Measurements from ENCODE around the gene RTTN. TPM values are rescaled to one million over a fixed set of nuclear protein-coding genes. Genes with fewer than 3 reads are reported as not detected.

The RTTN gene
- polyA plus RNA-seq, 3 donors = 0.22 to 2.7 (median 0.25) TPM

DNA sequence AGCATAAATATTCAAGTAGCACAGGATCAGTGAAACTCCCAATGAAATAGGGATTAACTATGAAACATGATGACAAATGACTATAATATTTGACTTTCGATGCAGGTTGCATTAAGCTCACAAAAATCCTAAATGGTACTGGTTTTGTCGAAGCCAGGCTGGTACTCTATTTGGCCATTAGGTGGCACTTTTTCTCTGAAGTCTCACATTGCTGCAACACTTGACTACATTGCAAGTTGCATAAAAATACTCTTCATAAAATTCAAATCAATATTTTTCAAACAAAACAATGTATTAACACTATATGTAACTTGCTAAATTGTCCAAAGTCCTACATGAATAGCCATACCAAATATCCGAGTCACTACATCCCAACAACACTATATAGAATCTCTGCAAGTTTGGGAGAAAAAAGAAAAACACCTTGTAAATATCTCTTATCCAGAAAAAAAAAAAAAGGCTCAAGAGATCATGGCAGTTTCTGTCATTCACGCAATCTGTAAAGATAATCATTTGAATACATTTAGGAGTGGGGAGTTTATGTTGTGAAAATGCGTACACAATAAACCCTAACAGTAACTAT, 9.5 kb downstream of the RTTN start:
- no peaks in the 10 kb centered on the region for H3K4me1 ChIP-seq (ENCODE audit: control insufficient read depth in 1 of 2, insufficient read depth in 2 of 2, low read length in 2 of 2)
- Mint-ChIP-seq H3K27me3 (ENCODE audit: low read depth in 3 of 3) (peaks cover 0 to 1% (median 0%) of the 10 kb centered on the region in 3 donors), H3K36me3 (peaks cover 47 to 54% of the 10 kb centered on the region in 2 donors), H3K4me1 (no peaks in the 10 kb centered on the region), H3K9me3 (no peaks in the 10 kb centered on the region), H3K4me3 (no peak overlapping the region), H3K27ac (no peak overlapping the region)
- H2AFZ ChIP-seq (ENCODE audit: insufficient read depth, low read depth, low read length, poor library complexity, severe bottlenecking) = no peak overlapping the region
- TF ChIP-seq CTCF (IDR thresholded peaks at IDR 0.05) = peak; percentile 82
- no peak overlapping the region for H3K27ac ChIP-seq (ENCODE audit: low read depth in 1 of 2, low read length in 2 of 2)
- no peaks in the 10 kb centered on the region for H3K9me3 ChIP-seq (replicated peaks in 1 of 2; ENCODE audit: control insufficient read depth in 1 of 2, insufficient read depth in 1 of 2, low read length in 2 of 2)
- intact Hi-C loops (cut with micrococcal nuclease) = loop anchor here (5.0 kb wide), 2 partner anchors 241 to 256 kb away; no protein-coding TSS in a partner anchor
- DNase-seq = peak; percentile 18 to 47 (median 27)
- H3K36me3 ChIP-seq (replicated peaks in 1 of 2; ENCODE audit: control insufficient read depth in 1 of 2, insufficient read depth in 2 of 2, low read length in 2 of 2) = peaks cover 17 to 85% of the 10 kb centered on the region in 2 donors
- H3K4me2 ChIP-seq (replicated peaks; ENCODE audit: extremely low read depth, low read length, poor library complexity, severe bottlenecking) = no peak overlapping the region
- 28% methylated on average over 2 of the region's 5 CpGs for WGBS (ENCODE audit: insufficient coverage)
- H3K9ac ChIP-seq (ENCODE audit: insufficient read depth, low read length, poor library complexity, severe bottlenecking) = no peak overlapping the region
- no peaks in the 10 kb centered on the region for H3K79me2 ChIP-seq (ENCODE audit: insufficient read depth, low read length)
- H3K27me3 ChIP-seq (ENCODE audit: control insufficient read depth in 2 of 2, insufficient read depth in 2 of 2, low read length in 2 of 2) = no peaks in the 10 kb centered on the region
- no peak overlapping the region for H3K4me3 ChIP-seq (replicated peaks in 1 of 3; ENCODE audit: low read depth in 2 of 3, low read length in 3 of 3)
- no peaks in the 10 kb centered on the region for H4K20me1 ChIP-seq (ENCODE audit: insufficient read depth, low read length)

GRCh38 chr18:70195014-70195614, 10.4 kb downstream of the RTTN start:
- H3K27ac ChIP-seq (ENCODE audit: low read depth in 1 of 2, low read length in 2 of 2) = no peak overlapping the region
- DNase-seq = no peak
- no peaks in the 10 kb centered on the region for H3K79me2 ChIP-seq (ENCODE audit: insufficient read depth, low read length)
- no peaks in the 10 kb centered on the region for H3K9me3 ChIP-seq (replicated peaks in 1 of 2; ENCODE audit: control insufficient read depth in 1 of 2, insufficient read depth in 1 of 2, low read length in 2 of 2)
- no peak overlapping the region for H3K4me3 Mint-ChIP-seq
- no peaks in the 10 kb centered on the region for H3K27me3 ChIP-seq (ENCODE audit: control insufficient read depth in 2 of 2, insufficient read depth in 2 of 2, low read length in 2 of 2)
- peak overlapping the region in 1 of 7 donors; percentile 37 for H3K27ac Mint-ChIP-seq
- peaks cover 0 to 1% (median 0%) of the 10 kb centered on the region in 3 donors for H3K27me3 Mint-ChIP-seq (ENCODE audit: low read depth in 3 of 3)
- intact Hi-C loops (cut with micrococcal nuclease) = loop anchor here (5.0 kb wide), 2 partner anchors 242 to 257 kb away; no protein-coding TSS in a partner anchor
- no peaks in the 10 kb centered on the region for H4K20me1 ChIP-seq (ENCODE audit: insufficient read depth, low read length)
- peaks cover 17 to 84% of the 10 kb centered on the region in 2 donors for H3K36me3 ChIP-seq (replicated peaks in 1 of 2; ENCODE audit: control insufficient read depth in 1 of 2, insufficient read depth in 2 of 2, low read length in 2 of 2)
- no peaks in the 10 kb centered on the region for H3K4me1 Mint-ChIP-seq
- H3K9me3 Mint-ChIP-seq = no peaks in the 10 kb centered on the region
- no peak overlapping the region for H3K4me3 ChIP-seq (replicated peaks in 1 of 3; ENCODE audit: low read depth in 2 of 3, low read length in 3 of 3)
- no peak overlapping the region for H3K9ac ChIP-seq (ENCODE audit: insufficient read depth, low read length, poor library complexity, severe bottlenecking)
- no peak for TF ChIP-seq CTCF (IDR thresholded peaks at IDR 0.05)
- no peaks in the 10 kb centered on the region for H3K4me1 ChIP-seq (ENCODE audit: control insufficient read depth in 1 of 2, insufficient read depth in 2 of 2, low read length in 2 of 2)
- no peak overlapping the region for H3K4me2 ChIP-seq (replicated peaks; ENCODE audit: extremely low read depth, low read length, poor library complexity, severe bottlenecking)
- H2AFZ ChIP-seq (ENCODE audit: insufficient read depth, low read depth, low read length, poor library complexity, severe bottlenecking) = no peak overlapping the region
- H3K36me3 Mint-ChIP-seq = peaks cover 50 to 57% of the 10 kb centered on the region in 2 donors
- 100% methylated on average over 3 of the region's 3 CpGs for WGBS (ENCODE audit: insufficient coverage)

All from CD14-positive monocyte (primary cell).